ENCODE data around the gene BFSP1.
A peak's percentile ranks its signal among the peaks of the same experiment; 100 is the strongest.

BFSP1 gene

DNA sequence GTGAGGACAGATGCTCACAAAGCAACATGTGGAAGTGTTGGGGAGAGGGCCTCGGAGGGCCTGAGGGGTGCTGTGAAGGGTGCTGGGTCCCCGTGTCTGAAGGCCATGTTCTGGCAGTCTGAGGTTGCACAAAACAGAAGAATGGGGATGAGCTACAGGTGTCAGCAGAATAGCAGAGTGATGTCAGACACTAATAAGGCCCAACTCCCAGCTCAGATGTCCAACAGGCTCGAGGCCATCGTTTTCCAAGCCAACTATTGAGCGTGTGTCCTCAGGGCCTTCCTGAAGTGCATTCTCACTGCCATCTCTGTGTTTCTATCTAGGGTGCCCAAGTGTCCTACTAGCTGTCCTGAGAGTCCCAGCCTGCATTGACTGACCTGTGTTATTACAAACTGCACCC, 7.9 kb downstream of the BFSP1 start:
- Histone ChIP-seq H3K4me3 (ENCODE audit: low read depth, low read length) (no peak overlapping the region), H3K4me1 (ENCODE audit: control insufficient read depth, insufficient read depth, low read length) (no peaks in the 10 kb centered on the region), H3K27ac (ENCODE audit: extremely low read depth, low read depth, low read length) (no peak overlapping the region), H3K36me3 (ENCODE audit: control insufficient read depth in 2 of 2, insufficient read depth in 1 of 2, low read length in 2 of 2) (no peaks in the 10 kb centered on the region), H3K9me3 (ENCODE audit: control insufficient read depth, insufficient read depth, low read depth, low read length) (no peaks in the 10 kb centered on the region)
- ChIA-PET CTCF (interaction anchor here (0.7 to 1.5 kb wide), 3 partner anchors 13 to 58 kb away, joined by 3 read pairs; no protein-coding TSS in a partner anchor), POLR2A (no interaction called here)
- no peak for TF ChIP-seq ZNF433 (tag by site-specific recombination; IDR thresholded peaks at IDR 0.05; ENCODE audit: low read depth)
- TF ChIP-seq SCRT2 (tag by site-specific recombination; IDR thresholded peaks at IDR 0.05): peak; percentile 94

DNA sequence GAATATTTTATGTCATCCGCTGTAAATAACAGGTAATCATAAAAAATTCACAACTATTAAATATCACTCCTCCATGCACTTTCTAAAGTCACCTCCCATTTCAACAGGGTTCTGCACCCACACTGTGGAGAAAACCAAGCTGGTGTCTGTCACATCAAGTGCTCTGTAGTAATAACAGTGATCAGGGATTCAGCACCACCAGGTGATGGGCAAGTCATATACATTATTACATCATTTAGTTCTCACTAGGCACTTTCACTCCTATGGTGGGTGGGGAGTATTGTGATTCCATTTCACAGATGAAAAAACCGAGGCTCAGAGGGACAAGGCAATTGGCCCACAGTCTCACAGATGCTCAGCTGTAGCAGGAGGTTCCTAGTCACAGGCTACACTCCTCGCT, 8.7 kb downstream of the BFSP1 start:
- Histone ChIP-seq H3K4me3 (ENCODE audit: low read depth, low read length) (no peak overlapping the region), H3K4me1 (ENCODE audit: control insufficient read depth, insufficient read depth, low read length) (no peaks in the 10 kb centered on the region), H3K27ac (ENCODE audit: extremely low read depth, low read depth, low read length) (no peak overlapping the region), H3K36me3 (ENCODE audit: control insufficient read depth in 2 of 2, insufficient read depth in 1 of 2, low read length in 2 of 2) (no peaks in the 10 kb centered on the region), H3K9me3 (ENCODE audit: control insufficient read depth, insufficient read depth, low read depth, low read length) (no peaks in the 10 kb centered on the region)
- TF ChIP-seq HOXD13 (CRISPR knock-in tag; IDR thresholded peaks at IDR 0.05; ENCODE audit: borderline replicate concordance) (no peak), ZNF621 (tag by site-specific recombination; IDR thresholded peaks at IDR 0.05) (no peak), SALL2 (tag by site-specific recombination; IDR thresholded peaks at IDR 0.05; ENCODE audit: borderline replicate concordance) (no peak)
- CTCF ChIA-PET: interaction anchor here (0.7 kb wide), 1 partner anchor 58 kb away, joined by 3 read pairs; no protein-coding TSS in a partner anchor
- POLR2A ChIA-PET: no interaction called here

DNA sequence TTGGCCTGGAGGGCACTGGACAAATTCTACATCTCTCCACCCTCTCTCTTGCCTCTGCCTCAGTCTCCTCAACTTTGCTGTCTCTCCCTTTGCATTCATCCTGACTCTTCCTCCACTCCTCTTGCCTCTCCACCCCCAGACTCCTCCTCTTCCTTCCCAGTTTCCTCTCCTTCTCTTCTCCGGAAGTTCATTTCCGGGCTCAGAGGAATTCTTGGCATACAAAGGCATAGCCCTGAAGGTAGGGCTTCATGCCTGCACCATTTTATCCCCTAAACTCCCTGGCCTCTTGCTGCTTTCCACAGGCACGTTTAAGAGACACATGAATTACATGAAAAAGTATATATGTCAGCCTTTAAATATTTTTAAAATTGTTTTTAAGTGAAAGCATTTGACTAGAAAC, 10.6 kb downstream of the BFSP1 start:
- no peak for TF ChIP-seq ZNF416 (tag by site-specific recombination; IDR thresholded peaks at IDR 0.05)
- TF ChIP-seq, protein P1, sequence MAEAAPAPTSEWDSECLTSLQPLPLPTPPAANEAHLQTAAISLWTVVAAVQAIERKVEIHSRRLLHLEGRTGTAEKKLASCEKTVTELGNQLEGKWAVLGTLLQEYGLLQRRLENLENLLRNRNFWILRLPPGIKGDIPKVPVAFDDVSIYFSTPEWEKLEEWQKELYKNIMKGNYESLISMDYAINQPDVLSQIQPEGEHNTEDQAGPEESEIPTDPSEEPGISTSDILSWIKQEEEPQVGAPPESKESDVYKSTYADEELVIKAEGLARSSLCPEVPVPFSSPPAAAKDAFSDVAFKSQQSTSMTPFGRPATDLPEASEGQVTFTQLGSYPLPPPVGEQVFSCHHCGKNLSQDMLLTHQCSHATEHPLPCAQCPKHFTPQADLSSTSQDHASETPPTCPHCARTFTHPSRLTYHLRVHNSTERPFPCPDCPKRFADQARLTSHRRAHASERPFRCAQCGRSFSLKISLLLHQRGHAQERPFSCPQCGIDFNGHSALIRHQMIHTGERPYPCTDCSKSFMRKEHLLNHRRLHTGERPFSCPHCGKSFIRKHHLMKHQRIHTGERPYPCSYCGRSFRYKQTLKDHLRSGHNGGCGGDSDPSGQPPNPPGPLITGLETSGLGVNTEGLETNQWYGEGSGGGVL (tag by site-specific recombination; IDR thresholded peaks at IDR 0.05): no peak
- no peak for TF ChIP-seq TRIM28 (IDR thresholded peaks at IDR 0.05; ENCODE audit: borderline replicate concordance, low read length)
- TF ChIP-seq ZNF335 (tag by site-specific recombination; conservative IDR thresholded peaks at IDR 0.05): no peak
- no peak for TF ChIP-seq YY2 (tag by site-specific recombination; IDR thresholded peaks at IDR 0.05)
- TF ChIP-seq HOXC10 (CRISPR knock-in tag; IDR thresholded peaks at IDR 0.05): no peak
- peak; percentile 26; the same call in 1 of the 2 replicates for TF ChIP-seq ZNF585B (tag by site-specific recombination; IDR thresholded peaks at IDR 0.05)
- no peak for TF ChIP-seq KLF1 (tag by site-specific recombination; IDR thresholded peaks at IDR 0.05)

DNA sequence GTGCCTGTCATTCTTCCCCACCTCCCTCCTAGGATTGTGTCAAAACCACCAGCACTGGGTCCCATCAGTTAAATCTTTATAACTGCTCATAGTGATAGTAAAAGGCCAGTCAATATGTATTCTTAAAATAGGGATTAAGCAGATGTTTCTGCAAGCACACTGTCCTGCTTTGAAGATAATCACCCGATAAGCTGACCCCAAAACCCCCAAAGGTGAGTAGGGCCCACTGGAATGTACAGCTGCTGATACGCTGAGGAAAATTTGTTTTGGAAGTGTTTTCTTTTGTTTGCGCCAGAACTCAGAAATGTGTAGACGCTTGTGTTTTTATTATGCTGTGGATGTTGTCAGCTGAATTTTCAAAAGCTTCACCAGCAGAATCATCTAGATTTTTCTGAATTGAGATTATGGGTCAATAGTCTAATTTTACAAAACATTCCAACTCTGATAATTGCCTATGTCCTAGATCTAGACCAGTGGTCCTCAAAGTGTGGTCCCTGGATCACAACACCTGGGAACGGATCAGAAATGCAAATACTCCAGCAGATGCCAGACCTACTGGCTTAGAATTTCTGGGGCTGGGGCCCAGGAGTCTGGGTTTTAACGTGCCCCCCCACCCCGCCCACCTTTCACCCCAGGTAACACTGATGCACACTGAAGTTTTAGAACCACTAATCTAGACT, 11.4 kb downstream of the BFSP1 start:
- Histone ChIP-seq H3K4me1 (ENCODE audit: control insufficient read depth, insufficient read depth, low read length) (no peaks in the 10 kb centered on the region), H3K27ac (ENCODE audit: extremely low read depth, low read depth, low read length) (no peak overlapping the region), H3K36me3 (ENCODE audit: control insufficient read depth in 2 of 2, insufficient read depth in 1 of 2, low read length in 2 of 2) (no peaks in the 10 kb centered on the region), H3K9me3 (ENCODE audit: control insufficient read depth, insufficient read depth, low read depth, low read length) (no peaks in the 10 kb centered on the region), H3K4me3 (ENCODE audit: low read depth, low read length) (no peak overlapping the region)
- ChIA-PET POLR2A (no interaction called here), CTCF (interaction anchor here (0.5 kb wide), 1 partner anchor 22 kb away, joined by 3 read pairs; no protein-coding TSS in a partner anchor)
- TF ChIP-seq ZNF114 (tag by site-specific recombination; IDR thresholded peaks at IDR 0.05): no peak
- TF ChIP-seq, protein P2, sequence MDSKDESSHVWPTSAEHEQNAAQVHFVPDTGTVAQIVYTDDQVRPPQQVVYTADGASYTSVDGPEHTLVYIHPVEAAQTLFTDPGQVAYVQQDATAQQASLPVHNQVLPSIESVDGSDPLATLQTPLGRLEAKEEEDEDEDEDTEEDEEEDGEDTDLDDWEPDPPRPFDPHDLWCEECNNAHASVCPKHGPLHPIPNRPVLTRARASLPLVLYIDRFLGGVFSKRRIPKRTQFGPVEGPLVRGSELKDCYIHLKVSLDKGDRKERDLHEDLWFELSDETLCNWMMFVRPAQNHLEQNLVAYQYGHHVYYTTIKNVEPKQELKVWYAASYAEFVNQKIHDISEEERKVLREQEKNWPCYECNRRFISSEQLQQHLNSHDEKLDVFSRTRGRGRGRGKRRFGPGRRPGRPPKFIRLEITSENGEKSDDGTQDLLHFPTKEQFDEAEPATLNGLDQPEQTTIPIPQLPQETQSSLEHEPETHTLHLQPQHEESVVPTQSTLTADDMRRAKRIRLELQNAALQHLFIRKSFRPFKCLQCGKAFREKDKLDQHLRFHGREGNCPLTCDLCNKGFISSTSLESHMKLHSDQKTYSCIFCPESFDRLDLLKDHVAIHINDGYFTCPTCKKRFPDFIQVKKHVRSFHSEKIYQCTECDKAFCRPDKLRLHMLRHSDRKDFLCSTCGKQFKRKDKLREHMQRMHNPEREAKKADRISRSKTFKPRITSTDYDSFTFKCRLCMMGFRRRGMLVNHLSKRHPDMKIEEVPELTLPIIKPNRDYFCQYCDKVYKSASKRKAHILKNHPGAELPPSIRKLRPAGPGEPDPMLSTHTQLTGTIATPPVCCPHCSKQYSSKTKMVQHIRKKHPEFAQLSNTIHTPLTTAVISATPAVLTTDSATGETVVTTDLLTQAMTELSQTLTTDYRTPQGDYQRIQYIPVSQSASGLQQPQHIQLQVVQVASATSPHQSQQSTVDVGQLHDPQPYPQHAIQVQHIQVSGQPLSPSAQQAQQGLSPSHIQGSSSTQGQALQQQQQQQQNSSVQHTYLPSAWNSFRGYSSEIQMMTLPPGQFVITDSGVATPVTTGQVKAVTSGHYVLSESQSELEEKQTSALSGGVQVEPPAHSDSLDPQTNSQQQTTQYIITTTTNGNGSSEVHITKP (tag by site-specific recombination; IDR thresholded peaks at IDR 0.05): no peak
- no peak for TF ChIP-seq ZNF426 (tag by site-specific recombination; IDR thresholded peaks at IDR 0.05)
- no peak for TF ChIP-seq ZNF544 (tag by site-specific recombination; IDR thresholded peaks at IDR 0.05)
- TF ChIP-seq, protein P3, sequence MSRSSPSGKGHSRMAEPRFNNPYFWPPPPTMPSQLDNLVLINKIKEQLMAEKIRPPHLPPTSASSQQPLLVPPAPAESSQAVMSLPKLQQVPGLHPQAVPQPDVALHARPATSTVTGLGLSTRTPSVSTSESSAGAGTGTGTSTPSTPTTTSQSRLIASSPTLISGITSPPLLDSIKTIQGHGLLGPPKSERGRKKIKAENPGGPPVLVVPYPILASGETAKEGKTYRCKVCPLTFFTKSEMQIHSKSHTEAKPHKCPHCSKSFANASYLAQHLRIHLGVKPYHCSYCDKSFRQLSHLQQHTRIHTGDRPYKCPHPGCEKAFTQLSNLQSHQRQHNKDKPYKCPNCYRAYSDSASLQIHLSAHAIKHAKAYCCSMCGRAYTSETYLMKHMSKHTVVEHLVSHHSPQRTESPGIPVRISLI (tag by site-specific recombination; IDR thresholded peaks at IDR 0.05): no peak
- no peak for TF ChIP-seq ZNF24 (tag by site-specific recombination; IDR thresholded peaks at IDR 0.05)
- no peak for TF ChIP-seq ZNF843 (tag by site-specific recombination; IDR thresholded peaks at IDR 0.05)
- TF ChIP-seq ZNF16 (tag by site-specific recombination; IDR thresholded peaks at IDR 0.05; ENCODE audit: low read depth): no peak
- no peak for TF ChIP-seq OSR2 (tag by site-specific recombination; IDR thresholded peaks at IDR 0.05)
- TF ChIP-seq ZFP41 (tag by site-specific recombination; IDR thresholded peaks at IDR 0.05; ENCODE audit: borderline replicate concordance): no peak

More for the DNA sequence above, 10.6 kb downstream of the BFSP1 start:
- ChIA-PET CTCF (no interaction called here), POLR2A (no interaction called here)
- Histone ChIP-seq H3K9me3 (ENCODE audit: control insufficient read depth, insufficient read depth, low read depth, low read length) (no peaks in the 10 kb centered on the region), H3K27ac (ENCODE audit: extremely low read depth, low read depth, low read length) (no peak overlapping the region), H3K4me3 (ENCODE audit: low read depth, low read length) (no peak overlapping the region), H3K4me1 (ENCODE audit: control insufficient read depth, insufficient read depth, low read length) (no peaks in the 10 kb centered on the region), H3K36me3 (ENCODE audit: control insufficient read depth in 2 of 2, insufficient read depth in 1 of 2, low read length in 2 of 2) (no peaks in the 10 kb centered on the region)
